OCI-LY1 (cell line): Measurements from ENCODE around the gene CYP51A1.
A peak's percentile ranks its signal among the peaks of the same experiment; 100 is the strongest.

Experiments used
- EZH2 ChIP-seq: fragments of 200-600 bp; sonication (generic), shearing (Covaris generic); IDR thresholded peaks from 2 replicates; pipeline ENCODE4 v1.8.0; 2017; ENCODE audit warnings: borderline replicate concordance, mixed run types, mild to moderate bottlenecking, antibody characterized with exemption, low read length, moderate library complexity, mixed read lengths
- TF ChIP-seq, protein P1 (sequence below): fragments of 200-600 bp; sonication (generic), shearing (Covaris generic); IDR thresholded peaks from 2 replicates; pipeline ENCODE4 v1.5.1; 2017; ENCODE audit warnings: mild to moderate bottlenecking, antibody characterized with exemption, low read length, moderate library complexity, mixed read lengths

DNA sequence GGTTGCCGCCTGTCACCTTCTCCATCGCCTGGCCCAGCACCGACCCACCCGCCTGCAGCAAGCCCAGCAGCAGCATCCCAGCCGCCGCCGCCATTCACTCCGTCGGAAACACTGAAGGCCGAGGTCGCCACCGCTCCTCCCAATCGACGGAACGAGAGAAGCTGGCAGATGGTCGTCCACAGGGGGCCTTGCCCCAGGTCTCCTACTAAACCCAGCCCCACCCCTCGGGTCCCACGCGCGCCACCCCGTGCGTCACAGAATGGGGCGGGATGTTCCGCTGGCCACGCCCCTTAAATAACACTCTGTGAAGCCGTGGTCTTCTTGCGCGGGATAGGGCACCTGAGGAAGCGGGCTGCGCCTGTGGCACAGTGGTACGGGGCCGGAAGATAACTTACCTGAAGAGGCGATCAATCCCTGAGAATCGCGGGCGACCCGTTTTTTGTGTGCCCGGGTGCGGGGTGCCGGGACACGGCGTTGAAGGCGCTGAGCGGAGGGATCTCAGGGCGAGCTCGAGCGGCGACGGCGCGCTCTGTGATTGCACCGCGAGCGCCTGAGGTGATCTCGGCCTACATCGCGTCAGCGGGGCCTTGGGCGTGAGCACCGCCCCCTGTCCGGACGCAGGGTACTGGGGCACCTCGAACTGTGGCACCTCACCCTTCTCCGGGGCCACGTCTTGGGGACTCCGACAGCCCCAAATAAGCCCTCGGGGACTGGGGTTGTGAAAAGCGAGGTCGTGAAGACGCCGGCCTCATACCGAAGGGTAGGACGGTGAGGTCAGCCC is at the start of gene CYP51A1:
- TF ChIP-seq, protein P1, sequence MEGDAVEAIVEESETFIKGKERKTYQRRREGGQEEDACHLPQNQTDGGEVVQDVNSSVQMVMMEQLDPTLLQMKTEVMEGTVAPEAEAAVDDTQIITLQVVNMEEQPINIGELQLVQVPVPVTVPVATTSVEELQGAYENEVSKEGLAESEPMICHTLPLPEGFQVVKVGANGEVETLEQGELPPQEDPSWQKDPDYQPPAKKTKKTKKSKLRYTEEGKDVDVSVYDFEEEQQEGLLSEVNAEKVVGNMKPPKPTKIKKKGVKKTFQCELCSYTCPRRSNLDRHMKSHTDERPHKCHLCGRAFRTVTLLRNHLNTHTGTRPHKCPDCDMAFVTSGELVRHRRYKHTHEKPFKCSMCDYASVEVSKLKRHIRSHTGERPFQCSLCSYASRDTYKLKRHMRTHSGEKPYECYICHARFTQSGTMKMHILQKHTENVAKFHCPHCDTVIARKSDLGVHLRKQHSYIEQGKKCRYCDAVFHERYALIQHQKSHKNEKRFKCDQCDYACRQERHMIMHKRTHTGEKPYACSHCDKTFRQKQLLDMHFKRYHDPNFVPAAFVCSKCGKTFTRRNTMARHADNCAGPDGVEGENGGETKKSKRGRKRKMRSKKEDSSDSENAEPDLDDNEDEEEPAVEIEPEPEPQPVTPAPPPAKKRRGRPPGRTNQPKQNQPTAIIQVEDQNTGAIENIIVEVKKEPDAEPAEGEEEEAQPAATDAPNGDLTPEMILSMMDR = 0 out of 2 replicates have a peak, but pooled peaks have one; percentile 11
- no peak for TF ChIP-seq EZH2
